Measurements from ENCODE around the gene CD8A. TPM values are rescaled to one million over a fixed set of nuclear protein-coding genes. Genes with fewer than 3 reads are reported as not detected.
"Not testable (repeated sequence)": the region's sequence is repeated elsewhere in the genome, so short reads cannot be mapped to it uniquely, and the experiment has no call there.

The CD8A gene
- total RNA-seq, 1 donor from 2014 or later, result 0.14 TPM

- Mint-ChIP-seq H3K27me3 (ENCODE audit: low read depth, unreplicated experiment) (no peaks in the 10 kb centered on the region), H3K9me3 (ENCODE audit: unreplicated experiment) (peaks cover 12% of the 10 kb centered on the region), H3K27ac (ENCODE audit: unreplicated experiment) (peak overlapping the region; percentile 88), H3K4me1 (ENCODE audit: low read depth, unreplicated experiment) (peaks cover 6% of the 10 kb centered on the region), H3K36me3 (ENCODE audit: low read depth, unreplicated experiment) (peaks cover 25% of the 10 kb centered on the region), H3K4me3 (ENCODE audit: unreplicated experiment) (no peak overlapping the region)
- H4K20me1 ChIP-seq (ENCODE audit: insufficient read depth, low read length), result peaks cover 12% of the 10 kb centered on the region
- H3K79me2 ChIP-seq (ENCODE audit: insufficient read depth, low read length), result peaks cover 33% of the 10 kb centered on the region
- no peak overlapping the region for H2AFZ ChIP-seq (ENCODE audit: low read depth, low read length)
- no peak for FAIRE-seq
- H3K27ac ChIP-seq (ENCODE audit: low read depth, low read length), result peak overlapping the region; percentile 5
- H3K4me3 ChIP-seq (ENCODE audit: insufficient read depth, low read depth, low read length), result peak overlapping the region; percentile 5
- H3K4me1 ChIP-seq (ENCODE audit: insufficient read depth, low read length), result peaks cover 9% of the 10 kb centered on the region
- DNase-seq (ENCODE audit: low read depth), result peak; percentile 84
- no peak overlapping the region for H3K9ac ChIP-seq (ENCODE audit: low read length)
- peak overlapping the region; percentile 47 for H3K4me2 ChIP-seq (ENCODE audit: low read length)
- H3K27me3 ChIP-seq (ENCODE audit: insufficient read depth, low read length), result no peaks in the 10 kb centered on the region
- no peaks in the 10 kb centered on the region for H3K9me3 ChIP-seq (ENCODE audit: insufficient read depth, low read depth, low read length)
- TF ChIP-seq CTCF (IDR thresholded peaks at IDR 0.05; ENCODE audit: insufficient read depth, low read depth, low read length), result no peak
- no peak for TF ChIP-seq EZH2 (IDR thresholded peaks at IDR 0.05; ENCODE audit: insufficient read depth, low read length)
- no peaks in the 10 kb centered on the region for H3K36me3 ChIP-seq (ENCODE audit: insufficient read depth, low read length)
These were observed 42.7 kb downstream of the CD8A start for GRCh38 chr2:86747711-86748639.

- no peaks in the 10 kb centered on the region for H3K27me3 Mint-ChIP-seq (ENCODE audit: low read depth, unreplicated experiment)
- H3K27ac Mint-ChIP-seq (ENCODE audit: unreplicated experiment), result peak overlapping the region; percentile 71
- H3K4me1 Mint-ChIP-seq (ENCODE audit: low read depth, unreplicated experiment), result peaks cover 6% of the 10 kb centered on the region
- Histone ChIP-seq H3K79me2 (ENCODE audit: insufficient read depth, low read length) (peaks cover 33% of the 10 kb centered on the region), H3K27me3 (ENCODE audit: insufficient read depth, low read length) (no peaks in the 10 kb centered on the region), H2AFZ (ENCODE audit: low read depth, low read length) (no peak overlapping the region), H3K4me1 (ENCODE audit: insufficient read depth, low read length) (peaks cover 9% of the 10 kb centered on the region), H4K20me1 (ENCODE audit: insufficient read depth, low read length) (peaks cover 12% of the 10 kb centered on the region), H3K9me3 (ENCODE audit: insufficient read depth, low read depth, low read length) (no peaks in the 10 kb centered on the region), H3K27ac (ENCODE audit: low read depth, low read length) (no peak overlapping the region), H3K4me3 (ENCODE audit: insufficient read depth, low read depth, low read length) (no peak overlapping the region), H3K4me2 (ENCODE audit: low read length) (no peak overlapping the region), H3K36me3 (ENCODE audit: insufficient read depth, low read length) (no peaks in the 10 kb centered on the region), H3K9ac (ENCODE audit: low read length) (no peak overlapping the region)
- TF ChIP-seq CTCF (IDR thresholded peaks at IDR 0.05; ENCODE audit: insufficient read depth, low read depth, low read length) (no peak), EZH2 (IDR thresholded peaks at IDR 0.05; ENCODE audit: insufficient read depth, low read length) (no peak)
- DNase-seq (ENCODE audit: low read depth) (no peak), FAIRE-seq (no peak)
- peaks cover 12% of the 10 kb centered on the region for H3K9me3 Mint-ChIP-seq (ENCODE audit: unreplicated experiment)
- H3K36me3 Mint-ChIP-seq (ENCODE audit: low read depth, unreplicated experiment), result peaks cover 22% of the 10 kb centered on the region
- H3K4me3 Mint-ChIP-seq (ENCODE audit: unreplicated experiment), result no peak overlapping the region
These were observed 43.8 kb downstream of the CD8A start for GRCh38 chr2:86746939-86747338.

GRCh38 chr2:86744152-86744551 is 46.6 kb downstream of the CD8A start:
- H3K27ac Mint-ChIP-seq (ENCODE audit: unreplicated experiment), result no peak overlapping the region
- DNase-seq (ENCODE audit: low read depth) (no peak), FAIRE-seq (no peak)
- peaks cover 6% of the 10 kb centered on the region for H3K4me1 Mint-ChIP-seq (ENCODE audit: low read depth, unreplicated experiment)
- Histone ChIP-seq H3K9me3 (ENCODE audit: insufficient read depth, low read depth, low read length) (no peaks in the 10 kb centered on the region), H3K4me2 (ENCODE audit: low read length) (no peak overlapping the region), H4K20me1 (ENCODE audit: insufficient read depth, low read length) (peaks cover 12% of the 10 kb centered on the region), H3K27me3 (ENCODE audit: insufficient read depth, low read length) (no peaks in the 10 kb centered on the region), H3K4me3 (ENCODE audit: insufficient read depth, low read depth, low read length) (no peak overlapping the region), H3K4me1 (ENCODE audit: insufficient read depth, low read length) (peaks cover 9% of the 10 kb centered on the region), H3K36me3 (ENCODE audit: insufficient read depth, low read length) (no peaks in the 10 kb centered on the region), H3K27ac (ENCODE audit: low read depth, low read length) (no peak overlapping the region), H3K79me2 (ENCODE audit: insufficient read depth, low read length) (peaks cover 16% of the 10 kb centered on the region), H3K9ac (ENCODE audit: low read length) (no peak overlapping the region), H2AFZ (ENCODE audit: low read depth, low read length) (no peak overlapping the region)
- H3K9me3 Mint-ChIP-seq (ENCODE audit: unreplicated experiment), result no peaks in the 10 kb centered on the region
- H3K36me3 Mint-ChIP-seq (ENCODE audit: low read depth, unreplicated experiment), result peaks cover 10% of the 10 kb centered on the region
- no peaks in the 10 kb centered on the region for H3K27me3 Mint-ChIP-seq (ENCODE audit: low read depth, unreplicated experiment)
- no peak overlapping the region for H3K4me3 Mint-ChIP-seq (ENCODE audit: unreplicated experiment)
- TF ChIP-seq EZH2 (IDR thresholded peaks at IDR 0.05; ENCODE audit: insufficient read depth, low read length), result no peak
- no peak for TF ChIP-seq CTCF (IDR thresholded peaks at IDR 0.05; ENCODE audit: insufficient read depth, low read depth, low read length)

GRCh38 chr2:86741889-86742498 is 48.7 kb downstream of the CD8A start:
- not testable (repeated sequence) for H3K4me1 ChIP-seq (ENCODE audit: insufficient read depth, low read length); H3K79me2 ChIP-seq (ENCODE audit: insufficient read depth, low read length); DNase-seq (ENCODE audit: low read depth); H3K4me3 Mint-ChIP-seq (ENCODE audit: unreplicated experiment); H3K27ac ChIP-seq (ENCODE audit: low read depth, low read length); H3K27ac Mint-ChIP-seq (ENCODE audit: unreplicated experiment); H4K20me1 ChIP-seq (ENCODE audit: insufficient read depth, low read length); H3K9ac ChIP-seq (ENCODE audit: low read length); H3K36me3 Mint-ChIP-seq (ENCODE audit: low read depth, unreplicated experiment); H3K27me3 ChIP-seq (ENCODE audit: insufficient read depth, low read length); H3K9me3 ChIP-seq (ENCODE audit: insufficient read depth, low read depth, low read length); H3K27me3 Mint-ChIP-seq (ENCODE audit: low read depth, unreplicated experiment); H3K4me2 ChIP-seq (ENCODE audit: low read length); FAIRE-seq; H3K4me3 ChIP-seq (ENCODE audit: insufficient read depth, low read depth, low read length); H3K4me1 Mint-ChIP-seq (ENCODE audit: low read depth, unreplicated experiment); H2AFZ ChIP-seq (ENCODE audit: low read depth, low read length); H3K36me3 ChIP-seq (ENCODE audit: insufficient read depth, low read length); H3K9me3 Mint-ChIP-seq (ENCODE audit: unreplicated experiment)

Data from astrocyte (in vitro differentiated cells and primary cell).